AG09309 (cell line): Measurements from ENCODE around the gene PRELP.

Experiments
- DNase-seq: peaks from one replicate; pipeline ENCODE4 v3.0.0-alpha.2; 2010; ENCODE audit warnings: low read depth
- H3K4me3 ChIP-seq: 2 replicates; pipeline ENCODE4 v1.5.1; 2011; ENCODE audit warnings: mild to moderate bottlenecking, low read depth, low read length, moderate library complexity; ENCODE audit not compliant: control insufficient read depth
- CTCF ChIP-seq: IDR thresholded peaks from 2 replicates; pipeline ENCODE4 v1.5.1; 2011; ENCODE audit warnings: mild to moderate bottlenecking, low read depth, low read length, inconsistent platforms; ENCODE audit not compliant: insufficient read depth, control insufficient read depth; ENCODE audit errors: missing control alignments

PRELP gene

GRCh38 chr1:203499643-203500278 lies 24.2 kb downstream of the PRELP start:
- no peak for DNase-seq
- TF ChIP-seq CTCF, result no peak
- no peak overlapping the region for H3K4me3 ChIP-seq

- no peak for TF ChIP-seq CTCF
Observed at GRCh38 chr1:203500279-203500678, 24.7 kb downstream of the PRELP start.

GRCh38 chr1:203503836-203504235 lies 28.2 kb downstream of the PRELP start:
- no peak for DNase-seq
- TF ChIP-seq CTCF, result no peak
- H3K4me3 ChIP-seq, result no peak overlapping the region

More at GRCh38 chr1:203500279-203500678, 24.7 kb downstream of the PRELP start:
- no peak overlapping the region for H3K4me3 ChIP-seq
- DNase-seq, result no peak

GRCh38 chr1:203504400-203505250 lies 29.0 kb downstream of the PRELP start:
- peak; percentile 77 for TF ChIP-seq CTCF
- no peak overlapping the region for H3K4me3 ChIP-seq
- peak; percentile 32 for DNase-seq

- no peak for TF ChIP-seq CTCF
- no peak overlapping the region for H3K4me3 ChIP-seq
- DNase-seq, result no peak
Observed at GRCh38 chr1:203505526-203506204, 30.1 kb downstream of the PRELP start.

- H3K4me3 ChIP-seq, result no peak overlapping the region
- DNase-seq, result no peak
- no peak for TF ChIP-seq CTCF
Observed at GRCh38 chr1:203506858-203507626, 31.4 kb downstream of the PRELP start.
